HG03571 (cell line): ENCODE results near the gene PRDM5.

Experiments used
- ATAC-seq: cut with Tn5 transposase; IDR thresholded peaks from one replicate; pipeline ENCODE4 v1.9.1; 2021; ENCODE audit not compliant: unreplicated experiment

PRDM5 gene

DNA sequence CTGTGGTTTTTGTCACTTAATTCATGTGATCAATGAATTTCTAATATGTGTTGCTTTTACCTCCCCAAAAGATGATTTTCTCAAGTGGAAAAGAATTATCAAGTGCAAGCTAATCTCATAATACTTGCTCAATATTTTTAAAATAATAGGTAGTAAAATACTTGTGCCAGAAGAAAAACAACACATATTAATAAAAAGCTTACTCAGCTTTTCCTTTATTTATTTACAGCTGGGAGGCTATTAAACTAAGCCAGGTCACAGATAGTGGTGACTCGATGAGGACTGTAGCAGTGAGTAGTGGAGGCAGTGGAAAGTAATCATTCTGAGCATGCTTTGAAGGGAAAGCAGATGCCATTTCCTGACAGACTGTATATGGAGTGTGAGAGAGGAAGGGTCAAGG is 96.1 kb downstream of the PRDM5 start:
- no peak for ATAC-seq

- ATAC-seq: no peak
Measured at GRCh38 chr4:120824946-120825345, 97.6 kb downstream of the PRDM5 start.

DNA sequence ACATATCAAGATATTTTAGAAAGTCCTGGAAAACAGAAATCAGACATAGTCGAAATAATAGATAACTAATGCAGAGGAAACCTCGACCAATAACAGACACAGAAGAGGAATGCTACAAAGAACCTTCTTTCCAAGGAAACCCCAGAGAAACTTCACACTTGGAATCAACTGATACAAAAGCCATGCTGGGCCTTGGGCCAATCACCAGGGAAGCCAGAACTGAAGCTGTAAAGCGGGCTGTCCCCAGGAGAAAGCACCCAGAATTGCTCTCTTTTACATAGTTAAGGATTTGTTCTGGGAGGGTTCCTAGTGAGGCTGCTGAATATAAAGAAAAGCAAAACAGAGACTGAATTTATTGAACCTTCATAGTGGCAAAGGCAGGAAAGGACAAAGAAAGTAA is 100.5 kb downstream of the PRDM5 start:
- ATAC-seq: no peak

- no peak for ATAC-seq
Measured at GRCh38 chr4:120821029-120821428, 101.5 kb downstream of the PRDM5 start.

GRCh38 chr4:120819805-120820437 is 102.6 kb downstream of the PRDM5 start:
- no peak for ATAC-seq

GRCh38 chr4:120816296-120816965 is 106.1 kb downstream of the PRDM5 start:
- ATAC-seq: no peak

DNA sequence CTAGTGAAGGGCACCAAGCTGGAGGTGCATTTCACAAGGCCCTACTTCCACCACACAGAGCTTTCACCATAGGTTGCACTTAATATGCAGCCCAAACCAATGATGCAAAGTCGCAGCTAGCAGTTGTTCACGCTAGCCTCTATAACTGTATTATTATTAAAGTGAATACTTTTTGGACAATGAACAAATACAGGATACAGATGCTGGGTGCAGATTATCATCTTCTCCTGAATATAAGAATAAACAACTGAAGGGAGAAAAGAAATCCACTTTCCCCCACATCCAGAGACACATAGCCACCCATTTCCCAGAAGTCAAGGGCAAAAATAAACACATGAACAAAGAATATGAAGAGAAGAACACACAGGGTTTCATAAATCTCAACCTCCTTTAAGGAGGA is 107.2 kb downstream of the PRDM5 start:
- no peak for ATAC-seq

DNA sequence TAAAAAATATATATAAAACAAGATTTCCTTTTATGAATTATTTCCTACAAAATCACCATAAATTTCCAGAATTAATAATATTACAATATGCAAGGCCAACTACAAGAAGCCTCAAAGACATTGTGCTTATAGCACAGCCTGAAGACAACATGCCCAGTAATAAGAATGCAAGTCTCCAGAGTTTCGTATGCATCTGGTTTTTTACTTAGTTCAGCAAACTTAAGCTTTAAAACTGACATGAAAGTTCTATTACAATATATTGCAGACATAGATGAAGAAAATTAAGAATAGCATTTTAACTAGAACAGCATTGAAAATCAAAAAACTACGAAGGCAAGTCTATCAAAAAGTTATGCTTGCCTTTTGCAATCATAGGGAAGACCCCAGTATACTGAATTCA is 107.6 kb downstream of the PRDM5 start:
- ATAC-seq: no peak

- ATAC-seq: no peak
Measured at GRCh38 chr4:120812216-120812615, 110.3 kb downstream of the PRDM5 start.

GRCh38 chr4:120809518-120809917 is 113.0 kb downstream of the PRDM5 start:
- no peak for ATAC-seq

DNA sequence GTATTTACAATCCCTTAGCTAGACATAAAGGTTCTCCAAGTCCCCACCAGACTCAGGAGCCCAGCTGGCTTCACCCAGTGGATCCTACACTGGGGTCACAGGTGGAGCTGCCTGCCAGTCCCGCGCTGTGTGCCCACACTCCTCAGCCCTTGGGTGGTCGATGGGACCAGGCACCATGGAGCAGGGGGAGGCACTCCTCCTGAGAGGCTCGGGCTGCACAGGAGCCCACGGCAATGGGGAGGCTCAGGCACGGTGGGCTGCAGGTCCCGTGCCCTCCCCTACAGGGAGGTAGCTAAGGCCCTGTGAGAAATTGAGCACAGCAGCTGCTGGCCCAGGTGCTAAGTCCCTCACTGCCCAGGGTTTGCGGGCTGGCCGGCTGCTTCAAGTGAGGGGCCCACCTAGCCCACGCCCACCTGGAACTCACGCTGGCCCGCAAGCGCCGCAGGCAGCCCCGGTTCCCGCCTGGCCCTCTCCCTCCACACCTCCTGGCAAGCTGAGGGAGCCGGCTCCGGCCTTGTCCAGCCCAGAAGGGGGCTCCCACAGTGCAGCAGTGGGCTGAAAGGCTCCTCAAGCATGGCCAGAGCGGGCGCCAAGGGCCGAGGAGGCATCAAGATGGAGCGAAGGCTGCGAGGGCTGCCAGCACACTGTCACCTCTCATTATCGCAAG is 113.9 kb downstream of the PRDM5 start:
- ATAC-seq: no peak

DNA sequence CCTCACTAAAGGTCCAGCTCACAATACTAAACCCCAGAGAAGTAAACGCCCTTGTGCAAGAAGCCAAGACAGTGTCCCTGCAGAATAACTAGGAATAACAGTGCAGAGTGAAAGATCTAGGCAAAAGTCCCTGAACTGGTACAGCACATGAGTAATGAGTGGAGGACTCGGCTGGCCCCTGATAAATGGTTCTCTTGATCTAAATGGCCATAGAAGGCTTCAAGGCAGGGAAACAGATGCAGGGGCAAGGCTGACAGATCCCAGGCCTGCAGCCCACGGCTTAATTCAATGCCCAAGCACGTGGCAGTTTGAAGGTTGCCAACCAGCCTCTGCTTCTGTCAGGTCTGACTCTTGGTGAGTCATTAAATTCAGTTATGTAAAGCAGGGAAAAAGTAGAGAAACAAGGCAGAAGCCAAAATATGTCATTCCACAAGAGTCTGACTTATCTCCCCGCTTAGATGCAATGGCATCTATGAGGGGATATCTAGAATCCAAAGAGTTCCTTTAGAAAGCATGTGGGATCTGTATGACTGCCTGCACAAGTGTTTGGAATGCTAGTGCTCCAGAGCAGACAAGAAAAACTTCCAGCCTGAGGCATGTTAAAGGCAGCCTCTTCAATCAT is 121.3 kb downstream of the PRDM5 start:
- ATAC-seq: no peak

DNA sequence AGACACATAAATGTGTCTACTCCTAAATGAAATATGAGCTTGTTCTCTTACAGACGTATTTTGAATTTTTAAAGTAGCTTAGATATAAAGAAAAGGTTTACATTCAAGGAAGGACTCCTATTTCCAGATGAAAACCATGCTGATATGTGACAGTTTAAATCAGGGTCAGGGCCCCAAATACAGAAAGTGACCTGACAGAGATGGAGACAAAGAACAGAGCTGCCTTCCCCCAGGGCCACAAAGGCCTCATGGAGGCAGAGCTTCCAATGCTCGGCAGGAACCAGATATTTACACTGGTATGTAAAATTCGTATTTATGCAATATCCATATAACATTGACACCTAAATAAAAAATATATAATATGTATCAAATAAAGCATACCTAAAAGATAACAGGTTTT is 124.0 kb downstream of the PRDM5 start:
- ATAC-seq: no peak

GRCh38 chr4:120796271-120796670 is 126.3 kb downstream of the PRDM5 start:
- no peak for ATAC-seq

GRCh38 chr4:120785202-120785601 is 137.3 kb downstream of the PRDM5 start:
- no peak for ATAC-seq

- no peak for ATAC-seq
Measured at GRCh38 chr4:120777459-120777858, 145.1 kb downstream of the PRDM5 start.

- no peak for ATAC-seq
Measured at GRCh38 chr4:120775431-120775830, 147.1 kb downstream of the PRDM5 start.

DNA sequence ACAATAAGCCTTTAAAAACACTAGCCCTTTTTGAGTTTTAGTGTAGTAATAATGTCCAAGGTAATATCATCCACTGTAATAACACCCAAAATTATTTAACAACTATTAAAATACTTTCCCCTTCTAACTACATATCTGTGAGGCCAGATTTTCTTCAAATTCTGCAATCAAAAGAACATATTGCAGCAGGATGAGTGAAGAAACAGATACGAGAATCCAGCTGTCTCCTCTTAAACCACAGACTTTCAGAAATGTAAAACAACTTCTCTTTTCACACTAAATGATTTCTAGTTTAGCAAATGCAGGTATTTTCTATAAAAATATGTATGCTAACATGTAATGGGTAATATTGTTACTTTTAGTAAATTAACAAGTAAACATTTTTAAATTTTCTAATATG is 148.9 kb downstream of the PRDM5 start:
- ATAC-seq: no peak

DNA sequence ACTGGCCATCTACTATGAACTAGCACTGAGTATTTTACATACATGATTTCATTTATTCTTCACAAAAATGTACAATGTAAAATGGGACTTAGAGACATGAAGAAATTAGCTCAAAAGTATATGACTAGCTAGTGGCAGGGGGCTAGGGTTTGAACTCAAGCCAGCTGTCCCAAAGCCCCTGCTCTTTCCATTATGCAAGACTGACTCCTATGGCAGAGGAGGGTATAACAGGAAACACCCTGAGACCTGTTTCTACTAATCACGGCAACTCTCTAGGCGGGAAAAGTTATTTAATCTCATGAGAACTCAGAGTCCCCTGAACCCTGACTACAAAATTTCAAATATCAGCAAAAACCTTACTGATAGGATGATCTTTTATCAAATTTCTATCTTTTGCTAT is 150.6 kb downstream of the PRDM5 start:
- no peak for ATAC-seq

GRCh38 chr4:120770897-120771296 is 151.6 kb downstream of the PRDM5 start:
- ATAC-seq: no peak

DNA sequence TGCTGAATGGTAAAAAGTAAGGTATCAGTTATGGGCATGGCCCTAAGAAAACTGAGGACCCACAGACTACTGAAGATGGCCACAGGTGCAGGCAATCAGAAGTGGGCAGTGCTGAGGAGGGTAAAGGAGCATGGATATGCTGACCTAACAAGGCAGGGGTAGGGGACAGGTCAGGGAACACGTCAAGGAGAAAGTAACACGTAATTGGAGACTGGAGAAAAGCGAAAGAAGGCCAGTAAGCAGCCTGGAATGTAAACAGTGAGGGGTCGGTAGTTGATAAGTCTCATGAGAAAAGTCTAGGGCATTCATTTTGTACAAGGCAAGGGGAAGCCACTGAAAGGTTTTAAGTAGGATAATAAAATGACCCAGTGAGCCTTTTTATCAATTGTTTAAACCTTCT is 153.3 kb downstream of the PRDM5 start:
- no peak for ATAC-seq

DNA sequence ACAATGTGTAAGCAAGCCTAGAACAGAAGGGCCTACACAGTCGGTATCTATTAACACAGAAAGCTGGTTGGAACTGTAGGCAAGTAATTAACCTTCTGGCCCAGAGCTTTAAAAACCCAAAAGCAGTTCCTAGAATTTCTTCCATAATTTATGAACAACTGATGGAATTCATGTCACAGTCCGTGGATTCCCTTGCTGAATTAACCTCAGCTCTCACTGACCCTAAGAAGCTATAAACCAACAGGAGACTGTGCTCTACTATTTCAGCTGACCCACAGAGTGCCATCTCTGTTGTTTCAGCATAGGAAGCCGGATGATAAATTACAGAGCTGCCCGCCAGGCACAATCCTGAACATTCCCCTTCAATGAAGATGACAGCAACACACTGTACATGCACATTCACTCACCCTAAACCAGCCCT is 157.3 kb downstream of the PRDM5 start:
- ATAC-seq: no peak
